ENCODE results near the gene RPN1. TPM values are rescaled to one million over a fixed set of nuclear protein-coding genes. Genes with fewer than 3 reads are reported as not detected.

The RPN1 gene
- 384 and 386 TPM in 2 replicates for total RNA-seq

DNA sequence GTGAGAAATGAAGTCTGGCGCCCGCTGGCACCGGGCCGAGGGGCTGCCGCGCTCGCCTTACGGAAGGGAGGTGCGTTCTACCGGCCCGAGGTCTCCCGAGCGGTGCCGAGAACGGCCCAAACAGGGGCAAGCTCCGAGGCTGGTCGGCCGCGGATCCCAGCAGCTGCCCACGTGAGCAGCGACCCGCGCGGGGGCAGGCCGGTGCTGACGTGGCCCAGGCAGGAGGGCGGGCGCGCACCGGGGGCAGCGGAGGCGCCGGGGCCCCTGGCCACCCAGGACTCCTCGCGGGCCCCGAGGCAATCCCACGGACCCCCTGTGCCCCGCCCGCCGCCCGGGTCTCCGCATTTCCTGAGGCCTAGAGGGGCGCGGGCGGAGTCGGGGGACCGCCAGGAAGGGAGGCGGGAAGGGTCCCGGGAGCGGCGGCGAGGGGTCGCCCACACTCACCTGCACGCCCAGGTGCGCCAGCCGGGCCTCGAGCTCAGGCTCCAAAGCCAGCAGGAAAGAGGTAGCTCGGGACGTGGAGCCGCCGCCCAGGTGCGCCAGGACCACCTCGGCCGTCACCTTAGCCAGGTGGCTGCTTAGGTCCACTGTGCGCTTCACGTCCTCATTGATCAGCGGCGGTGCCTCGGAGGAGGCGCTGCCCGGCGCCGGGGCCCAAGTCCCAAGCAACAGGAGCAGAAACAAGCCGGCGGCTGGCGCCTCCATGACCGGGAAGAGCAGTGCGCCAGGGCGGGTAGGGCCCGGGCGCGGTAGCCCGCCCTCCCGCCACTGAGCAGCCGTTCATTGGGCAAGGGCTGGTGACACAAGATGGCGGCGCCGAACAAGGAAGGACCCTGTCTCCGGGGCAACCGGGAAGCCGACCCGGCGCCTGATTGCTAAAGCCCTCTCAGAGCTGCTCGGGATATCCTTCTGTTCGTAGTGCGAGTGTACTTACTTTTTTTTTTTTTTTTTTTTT lies at the start of gene RPN1:
RPN1 (minus strand) TSS at position 723 of the 955 bp plus-strand sequence; CDS start at position 705, 18 bp downstream.

Other genes starting within 250 kb of the RPN1 start
- gene DNAJB8, start 183.9 kb downstream of the RPN1 start, total RNA-seq: not detected in 2 replicates
- gene GATA2, start 157.6 kb downstream of the RPN1 start, total RNA-seq: 1.8 and 2.7 TPM in 2 replicates
- gene RAB7A, start 75.4 kb upstream of the RPN1 start, total RNA-seq: 105 and 116 TPM in 2 replicates
- 34.0 and 36.1 TPM in 2 replicates for gene ACAD9, start 228.8 kb upstream of the RPN1 start, total RNA-seq